NB4 (cell line): ENCODE measurements around the gene KPNA6.

Source experiments
- DNase-seq: peaks from one replicate; pipeline ENCODE4 v3.0.0; 2010; ENCODE audit warnings: low read depth
- H3K4me3 ChIP-seq: one replicate; pipeline ENCODE4 v1.5.1; 2011; ENCODE audit warnings: mild to moderate bottlenecking, low read depth, low read length, moderate library complexity
- MYC ChIP-seq: IDR thresholded peaks from 2 replicates; pipeline ENCODE4 v1.6.1; 2011; ENCODE audit warnings: low read depth, low read length
- POLR2A ChIP-seq: IDR thresholded peaks from 2 replicates; pipeline ENCODE4 v1.6.1; 2011; ENCODE audit warnings: mild to moderate bottlenecking; ENCODE audit not compliant: insufficient read length; ENCODE audit errors: extremely low read depth
- TF ChIP-seq, protein P1 (sequence below): IDR thresholded peaks from one replicate; pipeline ENCODE4 v1.5.1; 2012; ENCODE audit warnings: low read depth, low read length
- TF ChIP-seq, protein P2 (sequence below): IDR thresholded peaks from 2 replicates; pipeline ENCODE4 v1.6.1; 2011; ENCODE audit warnings: low read depth, low read length

Gene KPNA6

DNA sequence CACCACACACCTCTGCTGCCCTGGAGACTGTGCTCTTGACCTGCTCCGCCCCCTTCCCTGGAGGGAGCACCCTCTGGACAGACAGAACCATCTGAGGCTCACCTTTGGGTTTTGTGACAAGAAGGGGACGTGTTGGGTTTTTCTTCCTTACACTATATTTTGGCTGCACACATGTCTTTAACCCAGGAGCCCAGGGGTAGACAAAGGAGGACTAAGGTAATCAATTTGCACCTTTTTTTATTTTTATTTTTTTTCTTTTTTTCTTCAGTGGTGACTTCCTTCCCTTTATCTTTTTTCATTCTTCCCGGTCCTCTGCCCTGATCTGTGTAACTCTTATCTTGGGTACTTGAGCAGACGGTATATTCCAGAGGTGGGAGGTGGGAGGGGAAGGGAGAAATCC, 63.1 kb downstream of the KPNA6 start:
- DNase-seq: no peak
- no peak overlapping the region for H3K4me3 ChIP-seq
- TF ChIP-seq, protein P1, sequence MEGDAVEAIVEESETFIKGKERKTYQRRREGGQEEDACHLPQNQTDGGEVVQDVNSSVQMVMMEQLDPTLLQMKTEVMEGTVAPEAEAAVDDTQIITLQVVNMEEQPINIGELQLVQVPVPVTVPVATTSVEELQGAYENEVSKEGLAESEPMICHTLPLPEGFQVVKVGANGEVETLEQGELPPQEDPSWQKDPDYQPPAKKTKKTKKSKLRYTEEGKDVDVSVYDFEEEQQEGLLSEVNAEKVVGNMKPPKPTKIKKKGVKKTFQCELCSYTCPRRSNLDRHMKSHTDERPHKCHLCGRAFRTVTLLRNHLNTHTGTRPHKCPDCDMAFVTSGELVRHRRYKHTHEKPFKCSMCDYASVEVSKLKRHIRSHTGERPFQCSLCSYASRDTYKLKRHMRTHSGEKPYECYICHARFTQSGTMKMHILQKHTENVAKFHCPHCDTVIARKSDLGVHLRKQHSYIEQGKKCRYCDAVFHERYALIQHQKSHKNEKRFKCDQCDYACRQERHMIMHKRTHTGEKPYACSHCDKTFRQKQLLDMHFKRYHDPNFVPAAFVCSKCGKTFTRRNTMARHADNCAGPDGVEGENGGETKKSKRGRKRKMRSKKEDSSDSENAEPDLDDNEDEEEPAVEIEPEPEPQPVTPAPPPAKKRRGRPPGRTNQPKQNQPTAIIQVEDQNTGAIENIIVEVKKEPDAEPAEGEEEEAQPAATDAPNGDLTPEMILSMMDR: no peak

DNA sequence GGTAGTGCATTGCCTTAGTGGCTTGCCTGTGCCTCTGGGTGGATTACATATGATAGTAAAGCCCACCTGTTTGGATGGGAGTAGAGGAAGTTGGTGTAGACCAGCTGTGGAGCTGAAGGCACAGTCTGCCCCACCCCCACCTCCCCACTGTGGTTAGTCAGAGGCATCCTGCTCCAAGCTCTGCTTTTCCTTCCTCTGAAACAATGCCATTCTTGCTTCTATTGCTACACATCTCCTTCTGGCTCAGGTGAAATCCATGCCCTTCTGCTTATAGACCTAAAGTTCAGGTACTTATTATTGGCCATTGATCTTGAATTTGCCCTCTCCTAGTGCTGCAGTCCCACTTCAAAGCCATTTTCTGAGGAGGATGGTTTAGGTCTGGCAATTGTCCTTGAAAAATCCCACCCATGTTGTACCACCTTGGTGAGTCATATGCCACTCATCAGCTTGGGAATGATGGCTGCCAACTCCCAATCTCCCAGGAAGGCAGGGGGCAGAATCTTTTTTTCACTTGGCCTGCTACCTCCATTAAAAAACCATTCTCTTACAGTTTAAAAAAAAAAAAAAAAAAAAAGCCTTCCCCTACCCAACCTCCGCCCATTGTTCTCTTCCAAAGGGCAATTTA, 64.9 kb downstream of the KPNA6 start:
- no peak for DNase-seq
- H3K4me3 ChIP-seq: no peak overlapping the region
- TF ChIP-seq, protein P1: no peak
- TF ChIP-seq POLR2A (no peak), MYC (no peak)
- TF ChIP-seq, protein P2, sequence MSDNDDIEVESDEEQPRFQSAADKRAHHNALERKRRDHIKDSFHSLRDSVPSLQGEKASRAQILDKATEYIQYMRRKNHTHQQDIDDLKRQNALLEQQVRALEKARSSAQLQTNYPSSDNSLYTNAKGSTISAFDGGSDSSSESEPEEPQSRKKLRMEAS: no peak

DNA sequence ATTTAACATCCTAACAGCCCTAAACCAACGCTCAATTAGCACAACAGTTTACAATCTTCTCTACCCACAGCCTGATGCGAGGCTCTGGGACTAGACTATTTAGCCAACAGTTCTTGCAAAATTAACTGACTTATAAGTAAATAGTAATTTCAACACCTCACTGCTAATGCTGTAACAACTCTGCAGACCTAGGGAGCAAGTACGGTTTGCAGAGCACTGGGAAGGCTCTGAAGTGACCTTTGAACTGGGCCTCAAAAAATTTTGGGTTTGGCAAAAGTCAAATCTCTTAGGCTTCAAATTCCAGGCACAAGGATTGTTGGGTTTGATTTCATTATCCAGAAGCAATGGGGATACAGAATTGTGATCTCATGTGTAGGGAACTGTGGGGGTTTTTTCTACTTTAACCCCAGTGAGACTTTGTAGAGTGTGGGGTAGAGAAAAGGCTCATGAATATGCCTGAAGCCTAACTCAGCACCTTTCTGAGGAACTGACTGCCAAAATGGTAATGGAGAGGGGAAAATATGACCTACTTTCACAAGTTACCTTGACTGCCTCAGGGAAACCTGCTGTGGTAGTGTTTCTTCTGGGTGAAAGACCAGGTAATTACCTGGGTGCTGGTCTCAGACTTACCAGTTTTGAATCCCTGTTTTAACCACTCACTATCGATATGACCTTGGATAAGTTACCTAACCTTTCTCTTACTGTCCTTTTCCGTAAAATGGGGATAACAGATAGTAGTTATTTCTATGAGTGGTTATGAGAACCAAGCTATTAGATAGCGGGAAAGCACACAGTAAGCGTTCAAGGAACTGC, 70.7 kb downstream of the KPNA6 start:
- DNase-seq: peak; percentile 62
- TF ChIP-seq, protein P2: no peak
- TF ChIP-seq POLR2A (no peak), MYC (no peak)
- TF ChIP-seq, protein P1: no peak
- H3K4me3 ChIP-seq: peak overlapping the region; percentile 60

- TF ChIP-seq, protein P2: no peak
- TF ChIP-seq POLR2A (no peak), MYC (no peak)
- TF ChIP-seq, protein P1: no peak
- peak overlapping the region; percentile 60 for H3K4me3 ChIP-seq
Measured at GRCh38 chr1:32179193-32179442, 71.3 kb downstream of the KPNA6 start.

DNA sequence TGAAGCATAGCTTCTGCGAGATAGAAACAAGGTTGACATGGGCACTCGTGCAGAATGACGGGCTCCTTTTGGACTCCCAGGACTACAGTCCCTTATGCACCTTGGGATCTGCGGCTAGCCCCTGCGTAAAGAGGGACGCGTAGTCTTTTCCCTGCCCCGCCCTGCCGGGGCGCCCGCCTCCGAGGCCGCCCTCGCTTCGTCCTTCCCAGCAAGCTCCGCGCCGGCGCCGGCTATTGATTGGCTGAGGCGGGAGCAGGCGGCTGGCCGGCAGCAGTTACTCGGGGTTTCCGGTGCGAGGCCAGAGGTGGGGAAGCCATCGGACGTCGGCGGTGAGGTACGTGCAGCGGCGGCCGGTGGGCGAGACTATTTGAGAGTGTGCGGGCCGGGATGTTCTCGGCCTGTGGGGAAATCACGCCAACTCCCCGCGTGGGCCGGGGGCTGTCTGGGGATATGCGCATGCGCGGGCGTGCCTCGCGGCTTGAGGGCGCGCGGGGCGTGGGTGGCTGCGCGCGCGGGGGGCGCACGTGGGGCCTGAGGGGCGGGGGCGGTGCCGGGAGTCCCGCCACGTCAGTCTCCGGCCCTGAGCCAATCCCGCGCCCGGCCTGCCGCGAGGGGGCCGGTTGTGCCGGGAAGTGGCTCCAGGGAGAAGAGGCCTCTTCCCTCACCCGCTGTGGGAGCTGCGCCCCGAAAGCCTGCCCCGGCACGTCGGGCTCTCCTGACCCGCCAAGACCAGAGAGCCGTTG, 71.8 kb downstream of the KPNA6 start, which contains the start of gene TXLNA:
Gene TXLNA (plus strand): TSS at position 233 of the 743 bp plus-strand sequence. CDS start 671 bp downstream, outside the sequence.
- H3K4me3 ChIP-seq: peak within 1 kb of the TSS; percentile 91
- TF ChIP-seq POLR2A (peak; percentile 92), MYC (peak; percentile 94)
- TF ChIP-seq, protein P2: peak; percentile 79
- TF ChIP-seq, protein P1: no peak
- peak; percentile 95 for DNase-seq

More at GRCh38 chr1:32179193-32179442, 71.3 kb downstream of the KPNA6 start:
- DNase-seq: no peak
